Measurements from ENCODE around the gene RUSF1. TPM values are rescaled to one million over a fixed set of nuclear protein-coding genes. Genes with fewer than 3 reads are reported as not detected.

RUSF1 gene
- total and polyA plus RNA-seq, 4 donors = 15.3 to 71.7 (median 56.5) TPM

DNA sequence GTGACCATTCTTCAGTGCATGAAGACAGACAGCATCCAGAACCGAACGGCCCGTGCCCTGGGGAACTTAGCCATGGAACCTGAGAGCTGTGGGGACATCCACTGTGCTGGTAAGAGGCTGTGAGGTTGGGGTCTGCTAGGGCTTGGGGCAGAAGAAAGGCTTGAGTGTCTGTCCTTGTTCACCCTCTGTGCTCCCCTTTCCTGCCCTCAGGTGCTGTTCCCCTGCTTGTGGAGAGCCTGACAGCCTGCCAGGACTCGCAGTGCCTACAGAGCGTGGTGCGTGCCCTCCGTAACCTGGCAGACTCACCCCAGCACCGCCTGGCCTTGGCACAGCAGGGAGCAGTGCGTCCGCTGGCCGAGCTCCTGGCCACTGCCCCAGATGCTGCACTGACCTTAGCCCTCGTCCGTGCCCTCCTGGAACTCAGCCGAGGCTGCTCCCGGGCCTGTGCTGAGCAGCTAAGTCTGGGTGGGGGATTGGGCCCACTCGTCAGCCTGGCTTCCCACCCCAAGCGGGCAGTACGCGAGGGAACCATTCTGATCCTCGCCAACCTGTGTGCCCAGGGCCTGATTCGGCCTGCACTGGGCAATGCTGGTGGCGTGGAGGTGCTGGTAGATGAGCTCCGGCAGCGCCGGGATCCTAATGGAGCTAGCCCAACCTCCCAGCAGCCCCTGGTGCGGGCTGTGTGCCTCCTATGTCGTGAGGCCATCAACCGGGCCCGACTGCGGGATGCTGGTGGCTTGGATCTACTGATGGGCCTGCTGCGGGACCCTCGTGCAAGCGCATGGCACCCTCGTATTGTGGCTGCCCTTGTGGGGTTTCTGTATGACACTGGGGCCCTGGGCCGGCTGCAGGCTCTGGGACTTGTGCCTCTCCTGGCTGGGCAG lies 46.0 kb downstream of the RUSF1 start:
- Histone ChIP-seq H3K4me3 (ENCODE audit: low read length in 2 of 2) (no peak overlapping the region), H3K27ac (ENCODE audit: low read depth in 1 of 2, low read length in 2 of 2) (no peak overlapping the region), H3K27me3 (ENCODE audit: control insufficient read depth in 1 of 2, insufficient read depth in 2 of 2, low read length in 1 of 2) (no peaks in the 10 kb centered on the region), H3K9me3 (ENCODE audit: control insufficient read depth, low read length) (no peaks in the 10 kb centered on the region), H3K36me3 (ENCODE audit: control insufficient read depth in 1 of 2, insufficient read depth in 2 of 2, low read length in 1 of 2) (peaks cover 0 to 2% of the 10 kb centered on the region in 2 donors), H3K4me1 (ENCODE audit: control insufficient read depth in 1 of 2, insufficient read depth in 2 of 2, low read length in 2 of 2) (no peaks in the 10 kb centered on the region)
- intact Hi-C loops (cut with DNase I) = loop anchor here in 1 of 2 donors (5.0 kb wide), 2 partner anchors 35 to 390 kb away; partner anchors contain the start of genes ZNF646 and ZNF668
- DNase-seq (peak; percentile 50 to 53), ATAC-seq (ENCODE audit: low FRiP score) (no peak)
- 91% methylated on average over 35 of the region's 35 CpGs for WGBS, 2 donors

DNA sequence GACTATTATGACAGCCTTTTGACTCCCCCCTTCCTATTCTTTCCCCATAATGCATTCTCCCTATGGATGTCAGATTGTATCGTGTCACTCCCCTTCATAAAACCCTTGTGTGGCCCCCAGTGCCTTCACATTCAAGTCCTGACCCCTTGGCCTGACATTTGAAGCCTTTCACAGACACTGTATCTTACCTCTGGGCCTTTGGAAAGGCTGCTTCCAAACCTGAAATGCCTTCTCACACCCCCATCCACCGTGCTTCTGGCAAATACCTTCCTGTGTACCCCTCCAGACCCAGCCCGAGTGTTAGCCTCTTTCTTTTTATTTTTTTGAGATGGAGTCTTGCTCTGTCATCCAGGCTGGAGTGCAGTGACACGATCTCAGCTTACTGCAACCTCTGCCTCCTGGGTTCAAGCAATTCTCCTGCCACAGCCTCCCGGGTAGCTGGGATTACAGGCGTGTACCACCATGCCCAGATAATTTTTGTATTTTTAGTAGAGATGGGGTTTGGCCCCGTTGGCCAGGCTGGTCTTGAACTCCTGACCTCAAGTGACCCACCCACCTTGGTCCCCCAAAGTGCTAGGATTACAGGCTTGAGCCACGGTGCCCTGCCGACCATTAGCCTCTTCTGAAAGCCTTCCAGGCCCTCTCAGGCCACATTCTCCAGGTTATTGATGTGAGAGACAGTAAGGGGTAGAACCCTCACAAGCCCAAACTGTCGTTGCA lies 46.8 kb downstream of the RUSF1 start:
- ATAC-seq (ENCODE audit: low FRiP score) (no peak), DNase-seq (no peak)
- Histone ChIP-seq H3K27me3 (ENCODE audit: control insufficient read depth in 1 of 2, insufficient read depth in 2 of 2, low read length in 1 of 2) (no peaks in the 10 kb centered on the region), H3K36me3 (ENCODE audit: control insufficient read depth in 1 of 2, insufficient read depth in 2 of 2, low read length in 1 of 2) (peaks cover 0 to 2% of the 10 kb centered on the region in 2 donors), H3K4me3 (ENCODE audit: low read length in 2 of 2) (no peak overlapping the region), H3K27ac (ENCODE audit: low read depth in 1 of 2, low read length in 2 of 2) (no peak overlapping the region), H3K4me1 (ENCODE audit: control insufficient read depth in 1 of 2, insufficient read depth in 2 of 2, low read length in 2 of 2) (no peaks in the 10 kb centered on the region), H3K9me3 (ENCODE audit: control insufficient read depth, low read length) (no peaks in the 10 kb centered on the region)
- 85 to 86% methylated on average over 10 of the region's 10 CpGs for WGBS, 2 donors
- intact Hi-C loops (cut with DNase I) = loop anchor here in 1 of 2 donors (5.0 kb wide), 2 partner anchors 36 to 389 kb away; partner anchors contain the start of genes ZNF646 and ZNF668

DNA sequence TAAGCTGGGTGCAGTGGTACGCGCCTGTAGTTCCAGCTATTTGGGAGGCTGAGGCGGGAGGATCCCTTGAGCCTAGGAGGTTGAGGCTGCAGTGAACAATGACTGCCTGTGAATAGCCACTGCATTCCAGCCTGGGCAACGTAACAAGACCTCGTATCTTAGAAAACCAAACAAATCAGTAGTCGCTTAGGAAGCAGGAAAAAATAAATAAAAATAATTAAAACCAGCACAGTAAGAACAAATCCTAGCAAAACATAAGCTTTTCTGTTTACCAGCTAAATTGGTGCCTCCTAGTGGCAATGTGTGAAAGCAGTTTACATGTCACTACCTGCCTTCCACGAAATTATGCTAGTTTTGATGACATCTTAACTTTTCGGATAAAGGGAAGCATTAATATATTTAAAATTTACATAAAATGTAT lies 47.6 kb downstream of the RUSF1 start:
- Histone ChIP-seq H3K4me3 (ENCODE audit: low read length in 2 of 2) (no peak overlapping the region), H3K36me3 (ENCODE audit: control insufficient read depth in 1 of 2, insufficient read depth in 2 of 2, low read length in 1 of 2) (peaks cover 0 to 2% of the 10 kb centered on the region in 2 donors), H3K9me3 (ENCODE audit: control insufficient read depth, low read length) (no peaks in the 10 kb centered on the region), H3K4me1 (ENCODE audit: control insufficient read depth in 1 of 2, insufficient read depth in 2 of 2, low read length in 2 of 2) (no peaks in the 10 kb centered on the region), H3K27ac (ENCODE audit: low read depth in 1 of 2, low read length in 2 of 2) (no peak overlapping the region), H3K27me3 (ENCODE audit: control insufficient read depth in 1 of 2, insufficient read depth in 2 of 2, low read length in 1 of 2) (no peaks in the 10 kb centered on the region)
- WGBS, 2 donors = 39 to 43% methylated on average over 8 of the region's 8 CpGs
- DNase-seq (no peak), ATAC-seq (ENCODE audit: low FRiP score) (no peak)
- intact Hi-C loops (cut with DNase I) = loop anchor here in 1 of 2 donors (5.0 kb wide), 2 partner anchors 37 to 388 kb away; partner anchors contain the start of genes ZNF646 and ZNF668

DNA sequence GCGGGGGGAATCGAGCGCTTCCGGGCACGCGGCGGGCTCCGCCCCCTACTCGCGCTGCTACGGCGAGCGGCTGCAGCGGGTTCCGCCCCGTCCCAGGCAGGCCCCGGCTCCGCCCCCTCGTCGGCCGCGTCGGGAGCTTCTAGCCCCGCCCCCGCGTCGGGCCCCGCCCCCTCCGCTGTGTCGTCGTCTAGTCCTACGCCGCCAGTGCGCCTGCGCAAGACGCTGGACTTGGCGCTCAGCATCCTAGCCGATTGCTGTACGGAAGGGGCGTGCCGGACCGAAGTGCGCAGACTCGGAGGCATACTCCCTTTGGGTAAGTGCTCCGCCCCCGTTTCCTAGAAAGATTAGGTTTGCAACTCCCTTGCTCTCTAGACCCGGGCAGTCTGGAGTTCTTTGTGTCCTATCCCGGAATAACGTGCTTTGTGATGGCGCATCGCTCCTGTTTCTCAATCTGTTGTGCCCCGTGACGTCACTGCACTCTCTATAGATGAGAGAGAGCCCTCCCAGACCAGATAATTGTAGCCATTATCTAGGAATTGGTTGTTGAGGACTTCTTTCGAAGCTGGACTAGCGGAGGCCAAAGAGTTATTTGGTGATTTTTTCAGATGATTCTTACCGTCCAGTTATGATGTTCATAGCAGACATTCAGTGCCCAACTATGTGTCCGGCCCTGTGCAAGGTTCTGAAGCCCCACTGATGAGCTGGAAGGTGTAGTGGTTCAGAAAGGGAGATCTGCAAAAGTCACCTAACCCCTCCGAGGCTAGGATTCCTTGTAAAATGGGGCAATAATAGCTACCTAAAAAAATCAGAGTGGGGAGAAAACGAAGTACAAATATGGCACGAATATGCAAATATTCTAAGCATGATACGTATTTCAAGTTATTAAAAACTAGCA lies 48.3 kb downstream of the RUSF1 start:
- ATAC-seq (ENCODE audit: low FRiP score) (peak; percentile 97), DNase-seq (peak; percentile 100)
- Histone ChIP-seq H3K27ac (ENCODE audit: low read depth in 1 of 2, low read length in 2 of 2) (peak overlapping the region; percentile 23 to 95), H3K27me3 (ENCODE audit: control insufficient read depth in 1 of 2, insufficient read depth in 2 of 2, low read length in 1 of 2) (no peaks in the 10 kb centered on the region), H3K4me1 (ENCODE audit: control insufficient read depth in 1 of 2, insufficient read depth in 2 of 2, low read length in 2 of 2) (no peaks in the 10 kb centered on the region), H3K9me3 (ENCODE audit: control insufficient read depth, low read length) (no peaks in the 10 kb centered on the region), H3K36me3 (ENCODE audit: control insufficient read depth in 1 of 2, insufficient read depth in 2 of 2, low read length in 1 of 2) (peaks cover 0 to 2% of the 10 kb centered on the region in 2 donors), H3K4me3 (ENCODE audit: low read length in 2 of 2) (peak overlapping the region; percentile 30 to 51)
- intact Hi-C loops (cut with DNase I) = loop anchor here (5.0 to 10.0 kb wide), 4 partner anchors 37 to 428 kb away; partner anchors contain the start of genes ZNF267 (in 2 of the 2), STX4 (in 1 of the 2), ZNF646 (in 1 of the 2) and ZNF668 (in 1 of the 2)
- 1% methylated on average over 60 to 61 of the region's 61 CpGs for WGBS, 2 donors

DNA sequence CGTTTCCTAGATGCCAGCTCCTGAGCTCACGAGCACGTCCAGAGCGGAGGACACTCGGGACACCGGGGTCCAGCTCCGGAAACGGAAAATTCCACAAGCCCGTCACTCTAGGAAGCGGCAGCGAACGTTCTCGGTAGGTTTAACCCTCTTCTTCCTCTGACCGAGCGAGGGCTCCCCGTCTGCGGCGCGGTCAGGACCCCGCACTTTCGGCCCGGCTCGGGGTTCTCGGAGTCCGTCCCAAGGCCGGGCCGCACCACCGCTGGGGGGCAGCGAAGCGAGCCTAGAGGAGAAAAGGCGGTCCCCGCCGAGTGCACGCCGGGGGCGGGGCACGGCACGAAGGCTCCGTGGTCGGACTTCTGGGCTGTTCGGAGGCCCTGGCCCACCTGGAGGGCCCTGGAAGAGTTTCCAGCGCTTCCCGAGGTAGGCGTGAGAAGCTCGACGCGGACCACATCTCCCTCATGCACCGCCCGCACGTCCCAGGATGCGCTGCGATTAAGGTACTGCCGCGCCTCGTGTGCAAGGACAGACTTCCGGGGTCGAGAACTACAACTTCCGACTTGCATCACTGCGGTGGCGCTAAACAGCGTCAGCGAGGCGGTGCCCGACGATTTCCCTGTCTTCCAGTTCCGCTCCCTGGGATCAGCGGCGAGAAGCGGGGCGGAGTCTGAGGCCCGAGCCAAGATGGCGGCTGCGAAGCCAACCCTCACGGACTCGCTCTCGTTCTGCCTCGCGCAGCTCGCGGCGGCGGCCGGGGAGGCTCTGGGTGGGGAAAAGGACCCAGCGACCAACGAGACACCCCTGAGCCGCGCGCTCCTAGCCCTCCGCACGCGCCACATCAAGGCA lies 49.1 kb downstream of the RUSF1 start, which contains the start of gene ARMC5:
TSS of gene ARMC5 (plus strand) at position 658 of the 843 bp plus-strand sequence. CDS start at position 682, 24 bp downstream.
- 0% methylated on average over 91 of the region's 91 CpGs for WGBS, 2 donors
- Histone ChIP-seq H3K4me3 (ENCODE audit: low read length in 2 of 2) (peak within 1 kb of the TSS; percentile 51 to 52), H3K9me3 (ENCODE audit: control insufficient read depth, low read length) (no peaks in the 10 kb centered on the region), H3K4me1 (ENCODE audit: control insufficient read depth in 1 of 2, insufficient read depth in 2 of 2, low read length in 2 of 2) (no peaks in the 10 kb centered on the region), H3K27ac (ENCODE audit: low read depth in 1 of 2, low read length in 2 of 2) (peak within 1 kb of the TSS; percentile 23 to 95), H3K27me3 (ENCODE audit: control insufficient read depth in 1 of 2, insufficient read depth in 2 of 2, low read length in 1 of 2) (no peaks in the 10 kb centered on the region), H3K36me3 (ENCODE audit: control insufficient read depth in 1 of 2, insufficient read depth in 2 of 2, low read length in 1 of 2) (no peaks in the 10 kb centered on the region)
- intact Hi-C loops (cut with DNase I) = loop anchor here (5.0 to 10.0 kb wide), 2 partner anchors 416 to 427 kb away; partner anchors contain the start of genes ZNF267 (in 2 of the 2) and STX4 (in 1 of the 2)
- DNase-seq (peak; percentile 99), ATAC-seq (ENCODE audit: low FRiP score) (peak; percentile 94)

DNA sequence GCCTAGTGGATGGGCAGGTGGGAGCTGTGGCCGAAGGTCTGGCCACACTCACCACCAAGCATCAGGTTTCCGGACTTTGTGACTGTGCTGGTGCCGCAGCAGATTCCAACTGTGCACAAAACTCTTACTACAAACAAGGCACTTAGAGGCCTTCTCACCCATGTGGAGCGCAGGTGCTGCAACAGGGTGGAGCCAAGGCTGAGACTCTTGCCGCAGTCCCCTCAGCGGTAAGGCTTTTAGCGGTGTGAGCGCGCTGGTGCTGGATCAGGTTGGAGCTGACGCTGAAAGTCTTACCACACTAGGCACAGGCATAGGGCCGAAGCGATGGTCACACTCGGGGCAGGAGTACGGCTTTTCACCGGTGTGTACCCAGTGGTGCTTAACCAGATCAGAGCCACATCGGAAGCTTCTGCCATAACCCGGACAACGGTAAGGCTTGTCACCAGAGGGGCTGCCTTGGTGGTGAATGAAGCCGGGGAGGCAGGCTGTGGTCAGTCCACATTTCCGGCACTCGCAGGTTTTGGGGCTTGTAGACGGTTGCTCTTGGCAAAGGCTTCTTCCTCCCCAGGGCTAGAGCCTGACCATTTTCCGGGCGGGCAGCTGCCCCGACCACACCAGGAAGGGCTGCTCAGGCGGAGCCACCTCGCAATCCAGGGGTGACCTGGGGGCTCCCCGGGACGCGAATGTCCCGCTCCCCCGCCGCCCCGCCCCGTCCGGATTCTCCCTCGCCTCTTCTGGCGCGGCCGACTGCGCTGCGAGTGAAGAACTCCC lies 49.9 kb downstream of the RUSF1 start:
- DNase-seq (peak; percentile 79 to 89), ATAC-seq (ENCODE audit: low FRiP score) (no peak)
- Histone ChIP-seq H3K27me3 (ENCODE audit: control insufficient read depth in 1 of 2, insufficient read depth in 2 of 2, low read length in 1 of 2) (no peaks in the 10 kb centered on the region), H3K4me1 (ENCODE audit: control insufficient read depth in 1 of 2, insufficient read depth in 2 of 2, low read length in 2 of 2) (peaks cover 0 to under 1% of the 10 kb centered on the region in 2 donors), H3K9me3 (ENCODE audit: control insufficient read depth, low read length) (no peaks in the 10 kb centered on the region), H3K36me3 (ENCODE audit: control insufficient read depth in 1 of 2, insufficient read depth in 2 of 2, low read length in 1 of 2) (no peaks in the 10 kb centered on the region), H3K4me3 (ENCODE audit: low read length in 2 of 2) (peak overlapping the region; percentile 46 to 52), H3K27ac (ENCODE audit: low read depth in 1 of 2, low read length in 2 of 2) (peak overlapping the region; percentile 4 to 57)
- WGBS, 2 donors = 0 to 1% methylated on average over 41 to 42 of the region's 42 CpGs
- intact Hi-C loops (cut with DNase I) = loop anchor here (5.0 to 10.0 kb wide), 2 partner anchors 417 to 426 kb away; partner anchors contain the start of genes ZNF267 (in 2 of the 2) and STX4 (in 1 of the 2)

DNA sequence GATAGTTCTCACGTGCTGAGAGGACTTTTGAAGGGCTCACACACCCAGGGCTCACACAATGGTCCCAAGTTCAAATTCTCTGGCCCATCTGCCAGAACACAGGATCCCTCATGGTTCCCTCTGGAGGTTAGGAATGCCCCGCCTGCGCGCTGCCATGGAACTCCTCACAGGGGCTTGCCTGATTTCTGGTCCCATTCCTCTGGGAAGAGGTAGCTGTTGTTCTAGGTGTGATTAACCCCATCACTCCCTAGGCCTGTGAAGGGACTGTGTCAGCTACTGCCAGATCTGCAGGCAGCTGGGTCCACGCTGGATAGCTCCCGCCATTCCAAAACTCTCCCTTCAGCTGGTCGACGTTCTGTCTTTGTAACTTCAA lies 51.2 kb downstream of the RUSF1 start:
- WGBS, 2 donors = 69 to 77% methylated on average over 8 of the region's 8 CpGs
- Histone ChIP-seq H3K9me3 (ENCODE audit: control insufficient read depth, low read length) (no peaks in the 10 kb centered on the region), H3K27ac (ENCODE audit: low read depth in 1 of 2, low read length in 2 of 2) (no peak overlapping the region), H3K4me3 (ENCODE audit: low read length in 2 of 2) (no peak overlapping the region), H3K36me3 (ENCODE audit: control insufficient read depth in 1 of 2, insufficient read depth in 2 of 2, low read length in 1 of 2) (no peaks in the 10 kb centered on the region), H3K27me3 (ENCODE audit: control insufficient read depth in 1 of 2, insufficient read depth in 2 of 2, low read length in 1 of 2) (no peaks in the 10 kb centered on the region), H3K4me1 (ENCODE audit: control insufficient read depth in 1 of 2, insufficient read depth in 2 of 2, low read length in 2 of 2) (peaks cover 0 to 4% of the 10 kb centered on the region in 2 donors)
- no peak for DNase-seq
- intact Hi-C loops (cut with DNase I) = loop anchor here (5.0 to 10.0 kb wide), 2 partner anchors 418 to 425 kb away; partner anchors contain the start of genes ZNF267 (in 2 of the 2) and STX4 (in 1 of the 2)
- ATAC-seq (ENCODE audit: low FRiP score) = no peak
